Panc1 (cell line): ENCODE results near the gene TEF. TPM values are rescaled to one million over a fixed set of nuclear protein-coding genes. Genes with fewer than 3 reads are reported as not detected.
"Not testable (repeated sequence)": the region's sequence is repeated elsewhere in the genome, so short reads cannot be mapped to it uniquely, and the experiment has no call there.

Experiments used
- ATAC-seq: fragments of 200-7000 bp; cut with Tn5 transposase; 2 replicates; pipeline ENCODE4 v1.9.1; 2020; ENCODE audit warnings: mild to moderate bottlenecking, moderate library complexity
- BruUV-seq: library from RNA; stranded (reverse); fragments of 400-500 nt; replicated peaks from 2 replicates; lab custom pipeline; 2021; lab: Mats Ljungman, UMichigan
- CTCF ChIA-PET: fragments of 300-600 bp; sonication (Branson Sonifier 250); formaldehyde crosslinking; loops from one replicate; lab custom pipeline; 2022; ENCODE audit warnings: antibody characterized with exemption; lab: Charles Lee
- POLR2A ChIA-PET: fragments of 300-600 bp; sonication (Branson Sonifier 250); formaldehyde crosslinking; loops from one replicate; lab custom pipeline; 2022; ENCODE audit warnings: antibody characterized with exemption; lab: Charles Lee
- DNase-seq: peaks from one replicate; pipeline ENCODE4 v3.0.0-alpha.2; 2010; ENCODE audit warnings: low read depth, low spot score
- H3K27ac ChIP-seq: 2 replicates; pipeline ENCODE4 v1.5.1; 2011; ENCODE audit warnings: mild to moderate bottlenecking, low read length, inconsistent platforms
- H3K27me3 ChIP-seq: fragments of 200-500 bp; sonication (Bioruptor generic); 2 replicates; pipeline ENCODE4 v1.6.0; 2014; ENCODE audit warnings: low read length, inconsistent platforms; ENCODE audit not compliant: control insufficient read depth, insufficient read depth
- H3K36me3 ChIP-seq: fragments of 200-500 bp; sonication (Bioruptor generic); 2 replicates; pipeline ENCODE4 v1.5.1; 2014; ENCODE audit warnings: inconsistent platforms, mild to moderate bottlenecking, low read length, moderate library complexity; ENCODE audit not compliant: control insufficient read depth, insufficient read depth
- H3K4me1 ChIP-seq: 2 replicates; pipeline ENCODE4 v1.5.1; 2011; ENCODE audit warnings: inconsistent platforms, mild to moderate bottlenecking, low read length, moderate library complexity; ENCODE audit not compliant: control insufficient read depth, insufficient read depth
- H3K4me3 ChIP-seq, 2 experiments: 2 replicates each; pipeline ENCODE4 v1.5.1; 2011 to 2012; ENCODE audit warnings: low read depth in 2 of 2, low read length in 2 of 2, mild to moderate bottlenecking in 2 of 2, inconsistent platforms in 1 of 2, moderate library complexity in 1 of 2
- H3K9me3 ChIP-seq: fragments of 200-500 bp; sonication (Bioruptor generic); 2 replicates; pipeline ENCODE4 v1.5.1; 2014; ENCODE audit warnings: low read depth, mild to moderate bottlenecking, inconsistent platforms, low read length, moderate library complexity; ENCODE audit not compliant: control insufficient read depth, insufficient read depth
- CTCF ChIP-seq: fragments of 450-650 bp; IDR thresholded peaks from 2 replicates; pipeline ENCODE4 v1.5.1; 2017; ENCODE audit warnings: mild to moderate bottlenecking
- POLR2AphosphoS5 ChIP-seq: IDR thresholded peaks from 2 replicates; pipeline ENCODE4 v1.6.1; 2012; ENCODE audit warnings: mild to moderate bottlenecking, low read depth, low read length, moderate library complexity
- REST ChIP-seq, 2 experiments: IDR thresholded peaks; 2 replicates each; pipeline ENCODE4 v1.6.1; 2011 to 2012; ENCODE audit warnings: low read depth in 2 of 2, control low read depth in 1 of 2, low read length in 1 of 2, mild to moderate bottlenecking in 1 of 2, moderate library complexity in 1 of 2; ENCODE audit not compliant: insufficient read depth in 1 of 2
- SIN3A ChIP-seq: IDR thresholded peaks from 2 replicates; pipeline ENCODE4 v1.6.1; 2012; ENCODE audit warnings: low read depth, mild to moderate bottlenecking, low read length, moderate library complexity, borderline replicate concordance; ENCODE audit not compliant: insufficient read depth
- TCF7L2 ChIP-seq: IDR thresholded peaks from 2 replicates; pipeline ENCODE4 v1.6.1; 2011; ENCODE audit warnings: mild to moderate bottlenecking, low read depth, low read length, inconsistent platforms
- in situ Hi-C: cut with HindIII; loops from 2 replicates; pipeline ENCODE4 v1.10.0; 2016; ENCODE audit warnings: low sequenced_read_pairs, low pct_unique_long_range_greater_than_20kb
- intact Hi-C: fragments of 100-400 bp; cut with micrococcal nuclease; formaldehyde crosslinking; loops from one replicate; pipeline ENCODE4 v1.10.0; 2022; ENCODE audit not compliant: unreplicated experiment
- total RNA-seq: library from RNA; stranded (reverse); gene quantifications from one replicate; pipeline ENCODE4 v1.2.1, GENCODE V29; 2021; ENCODE audit not compliant: unreplicated experiment

The TEF gene
- total RNA-seq, 1 experiment from 2014 or later, result 7.8 TPM

GRCh38 chr22:41437198-41437597, 55.5 kb downstream of the TEF start:
- in situ Hi-C loops (no loop called here), intact Hi-C loops (no loop called here)
- ATAC-seq (no peak), DNase-seq (no peak)
- ChIA-PET POLR2A (no interaction called here), CTCF (no interaction called here)
- Histone ChIP-seq H3K4me1 (peaks cover 1% of the 10 kb centered on the region; the same call in 1 of the 2 replicates), H3K9me3 (no peaks in the 10 kb centered on the region), H3K27ac (no peak overlapping the region), H3K27me3 (no peaks in the 10 kb centered on the region), H3K36me3 (peaks cover 4% of the 10 kb centered on the region), H3K4me3 (no peak overlapping the region)
- TF ChIP-seq REST (IDR thresholded peaks at IDR 0.05; ENCODE audit: insufficient read depth in 1 of 2, low read depth in 2 of 2, low read length in 1 of 2) (no peak), SIN3A (no peak), POLR2AphosphoS5 (no peak), TCF7L2 (no peak), CTCF (no peak)
- BruUV-seq, result no TSS peak

- H3K4me3 ChIP-seq, intact Hi-C loops, H3K9me3 ChIP-seq, DNase-seq, POLR2A ChIA-PET, BruUV-seq, H3K27me3 ChIP-seq, ATAC-seq, H3K36me3 ChIP-seq, H3K27ac ChIP-seq, H3K4me1 ChIP-seq, in situ Hi-C loops: not testable (repeated sequence)
- CTCF ChIA-PET, result interaction anchor here (0.6 kb wide), 1 partner anchor 44 kb away, joined by 4 read pairs; no protein-coding TSS in a partner anchor
Measured at GRCh38 chr22:41440511-41440910, 58.8 kb downstream of the TEF start.

GRCh38 chr22:41442240-41442792, 60.6 kb downstream of the TEF start:
- peaks cover 2% of the 10 kb centered on the region for H3K36me3 ChIP-seq
- POLR2A ChIA-PET, result interaction anchor here (0.6 to 0.7 kb wide), 2 partner anchors 41 to 165 kb away, joined by 4 to 6 read pairs; no protein-coding TSS in a partner anchor
- H3K4me1 ChIP-seq, result peaks cover 6% of the 10 kb centered on the region; the same call in 1 of the 2 replicates
- no peak for DNase-seq
- H3K9me3 ChIP-seq, result no peaks in the 10 kb centered on the region
- intact Hi-C loops, result no loop called here
- no peak overlapping the region for H3K4me3 ChIP-seq
- TF ChIP-seq CTCF (no peak), SIN3A (no peak), POLR2AphosphoS5 (no peak), TCF7L2 (no peak), REST (IDR thresholded peaks at IDR 0.05; ENCODE audit: insufficient read depth in 1 of 2, low read depth in 2 of 2, low read length in 1 of 2) (no peak)
- H3K27me3 ChIP-seq, result no peaks in the 10 kb centered on the region
- BruUV-seq, result no TSS peak
- in situ Hi-C loops, result no loop called here
- CTCF ChIA-PET, result no interaction called here
- H3K27ac ChIP-seq, result no peak overlapping the region
- ATAC-seq, result no peak
